Peyer's patch (tissue), 4 donors: ENCODE results near the gene CDKN2AIP.

Experiments used
- CTCF ChIP-seq, 6 experiments: fragments of 450-650 bp in 4 of 6; fragments of 200-600 bp in 2 of 6; sonication (generic) in 1 of 6; IDR thresholded peaks; one replicate each; pipeline ENCODE4 v1.5.1; 2017 to 2019; ENCODE audit warnings: antibody characterized with exemption in 6 of 6, mild to moderate bottlenecking in 3 of 6, moderate library complexity in 1 of 6
- POLR2A ChIP-seq, 2 donors: fragments of 450-650 bp; IDR thresholded peaks; one replicate each; pipeline ENCODE4 v1.5.1; 2017; ENCODE audit warnings: antibody characterized with exemption in 2 of 2, mild to moderate bottlenecking in 2 of 2, moderate library complexity in 2 of 2

- TF ChIP-seq CTCF (IDR thresholded peaks at IDR 0.05) (no peak), POLR2A (IDR thresholded peaks at IDR 0.05) (no peak)
These were observed 43.0 kb upstream of the CDKN2AIP start for GRCh38 chr4:183401473-183401872.
